Glomerular endothelial cell (primary cell): Measurements from ENCODE around the gene ZNF324. TPM values are rescaled to one million over a fixed set of nuclear protein-coding genes. Genes with fewer than 3 reads are reported as not detected.
A peak's percentile ranks its signal among the peaks of the same experiment; 100 is the strongest.
"Not testable (repeated sequence)": the region's sequence is repeated elsewhere in the genome, so short reads cannot be mapped to it uniquely, and the experiment has no call there.

ENCODE experiments used
- DNase-seq: peaks from one replicate; pipeline ENCODE4 v3.0.0-alpha.2; 2011; ENCODE audit warnings: low read depth, low spot score; ENCODE audit errors: extremely low read depth
- total RNA-seq: library from RNA; depleted of rRNA; stranded (reverse); fragments of >200 nt; gene quantifications from 2 replicates; pipeline ENCODE4 v1.2.3, GENCODE V29; 2015

The ZNF324 gene
- total RNA-seq, 1 donor from 2014 or later = 19.5 TPM

DNA sequence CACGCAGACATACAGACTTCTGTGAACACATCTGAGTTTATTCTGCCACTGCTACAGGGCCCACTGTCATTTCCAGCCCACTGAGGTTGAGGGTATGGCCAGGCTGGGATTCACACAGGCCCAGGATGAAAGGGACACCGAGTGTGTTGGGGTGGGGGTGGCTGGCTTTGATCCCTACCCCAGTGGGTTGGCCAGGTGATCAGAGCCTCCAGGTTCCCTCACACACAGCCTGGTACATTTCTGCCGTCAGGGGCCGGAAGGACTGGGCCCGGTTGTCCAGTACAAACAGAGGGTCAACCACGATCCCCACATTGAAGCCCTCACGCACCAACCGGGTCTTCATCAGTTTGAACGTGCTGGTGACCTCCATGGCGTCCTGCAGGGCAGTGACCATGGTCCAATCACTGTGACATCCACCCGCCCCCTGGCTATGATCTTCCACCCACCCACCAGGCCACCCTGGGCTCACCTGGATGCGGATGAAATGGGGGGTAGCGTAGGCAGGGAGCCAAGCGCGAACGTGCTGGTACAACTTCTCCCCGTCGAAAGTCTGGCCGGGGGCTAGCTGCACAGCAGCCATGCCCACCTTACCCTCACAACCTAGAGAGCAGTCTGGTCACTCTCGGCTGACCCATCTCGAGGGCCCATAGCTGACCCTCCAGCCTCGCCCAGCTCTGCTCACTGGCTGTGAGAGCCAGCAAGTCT lies 31.6 kb downstream of the ZNF324 start:
- no peak for DNase-seq

DNA sequence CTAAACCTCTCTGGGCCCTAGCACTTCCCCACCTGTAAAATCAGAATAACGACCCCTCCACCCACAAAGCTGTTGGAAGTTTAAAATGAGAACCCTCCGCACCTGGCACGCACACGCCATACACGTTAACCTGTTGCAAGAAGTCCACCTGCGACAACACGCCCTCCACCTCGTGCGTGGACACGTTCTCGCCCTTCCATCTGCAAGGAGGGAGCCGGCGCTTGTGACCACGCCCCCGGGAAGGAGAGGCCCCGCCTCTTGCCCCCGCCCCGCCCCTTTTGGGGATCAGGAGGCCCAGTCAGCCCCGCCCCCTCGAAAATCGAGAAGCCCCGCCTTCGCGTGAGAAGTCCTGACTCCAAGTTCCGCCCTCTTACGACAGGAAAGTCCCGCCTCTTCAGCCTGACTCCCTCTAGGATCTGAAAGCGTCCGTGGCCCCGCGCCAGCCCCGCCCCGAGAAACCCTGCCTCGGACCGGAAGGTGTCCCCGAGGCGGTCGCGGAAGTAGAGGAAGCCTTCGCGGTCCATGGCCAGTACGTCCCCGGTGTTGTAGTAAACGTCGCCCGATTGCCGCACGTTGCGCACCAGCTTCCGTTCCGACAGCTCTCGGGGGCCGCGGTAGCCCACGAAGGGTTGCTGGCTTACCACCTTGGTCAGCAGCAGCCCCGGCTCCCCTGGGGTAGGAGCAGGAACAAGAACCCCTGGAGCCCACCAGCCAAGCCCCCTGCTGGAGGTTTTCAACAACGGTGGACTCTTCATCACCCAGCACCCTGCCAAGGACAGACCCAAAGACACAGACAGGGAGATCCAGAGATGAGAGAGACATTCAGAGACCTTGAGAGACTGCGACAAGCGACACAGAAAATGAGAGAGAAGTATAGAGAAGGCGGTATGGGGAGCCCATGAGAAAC lies 32.4 kb downstream of the ZNF324 start:
- DNase-seq = peak; percentile 89

DNA sequence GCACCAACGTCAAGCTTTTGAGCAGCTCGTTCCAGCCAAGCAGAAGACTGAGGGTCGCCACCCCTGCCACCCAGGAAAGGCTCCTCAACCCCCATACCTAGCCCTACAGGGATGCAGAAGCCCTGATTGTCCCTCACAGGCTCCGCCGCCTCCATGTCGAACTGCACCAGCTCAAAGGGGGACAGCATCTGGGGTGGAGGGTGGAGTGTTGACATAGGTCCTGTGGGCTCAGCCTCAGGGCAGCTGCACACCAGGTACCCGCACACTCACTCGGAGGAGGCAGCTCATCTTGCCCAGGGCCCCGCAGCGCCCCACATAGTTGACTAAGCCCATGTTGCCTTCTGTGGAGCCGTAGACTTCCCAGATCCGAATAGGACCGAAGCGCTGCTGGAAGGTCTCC lies 33.4 kb downstream of the ZNF324 start:
- DNase-seq = no peak

DNA sequence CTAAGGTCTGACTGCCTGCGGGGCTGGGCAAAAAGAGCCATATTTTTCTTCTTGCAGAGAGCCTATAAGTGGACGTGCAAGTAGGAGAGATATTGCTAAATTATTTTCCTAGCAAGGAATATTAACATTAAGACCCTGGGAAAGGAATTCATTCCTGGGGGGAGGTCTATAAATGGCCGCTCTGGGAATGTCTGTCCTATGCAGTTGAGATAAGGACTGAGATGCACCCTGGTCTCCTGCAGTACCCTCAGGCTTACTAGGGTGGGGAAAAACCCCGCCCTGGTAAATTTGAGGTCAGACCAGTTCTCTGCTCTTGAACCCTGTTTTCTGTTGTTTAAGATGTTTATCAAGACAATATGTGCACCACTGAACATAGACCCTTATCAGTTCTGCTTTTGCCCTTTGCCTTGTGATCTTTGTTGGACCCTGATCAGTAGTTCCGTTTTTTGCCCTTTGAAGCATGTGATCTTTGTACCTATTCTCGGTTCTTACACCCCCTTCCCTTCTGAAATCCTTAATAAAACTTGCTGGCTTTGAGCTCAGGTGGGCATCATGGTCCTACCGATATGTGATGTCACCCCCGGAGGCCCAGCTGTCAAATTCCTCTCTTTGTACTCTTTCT lies 40.8 kb downstream of the ZNF324 start:
- not testable (repeated sequence) for DNase-seq

DNA sequence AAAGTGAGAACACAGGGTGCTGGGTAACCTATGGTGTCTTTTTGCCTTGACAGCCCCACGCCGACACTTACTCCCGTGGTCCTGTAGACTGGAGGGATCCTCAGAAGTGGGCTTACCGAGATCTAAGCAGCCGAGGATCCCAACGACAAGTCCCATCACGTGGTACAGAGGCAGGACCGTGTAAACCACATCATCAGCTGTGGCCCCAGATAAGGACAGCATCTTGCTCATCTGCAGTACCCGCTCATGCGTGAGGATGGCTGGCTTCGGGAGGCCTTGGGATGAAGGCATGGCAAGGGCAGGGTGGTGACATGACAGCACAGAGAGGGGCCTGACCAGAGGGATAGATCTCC lies 42.8 kb downstream of the ZNF324 start:
- DNase-seq = no peak

DNA sequence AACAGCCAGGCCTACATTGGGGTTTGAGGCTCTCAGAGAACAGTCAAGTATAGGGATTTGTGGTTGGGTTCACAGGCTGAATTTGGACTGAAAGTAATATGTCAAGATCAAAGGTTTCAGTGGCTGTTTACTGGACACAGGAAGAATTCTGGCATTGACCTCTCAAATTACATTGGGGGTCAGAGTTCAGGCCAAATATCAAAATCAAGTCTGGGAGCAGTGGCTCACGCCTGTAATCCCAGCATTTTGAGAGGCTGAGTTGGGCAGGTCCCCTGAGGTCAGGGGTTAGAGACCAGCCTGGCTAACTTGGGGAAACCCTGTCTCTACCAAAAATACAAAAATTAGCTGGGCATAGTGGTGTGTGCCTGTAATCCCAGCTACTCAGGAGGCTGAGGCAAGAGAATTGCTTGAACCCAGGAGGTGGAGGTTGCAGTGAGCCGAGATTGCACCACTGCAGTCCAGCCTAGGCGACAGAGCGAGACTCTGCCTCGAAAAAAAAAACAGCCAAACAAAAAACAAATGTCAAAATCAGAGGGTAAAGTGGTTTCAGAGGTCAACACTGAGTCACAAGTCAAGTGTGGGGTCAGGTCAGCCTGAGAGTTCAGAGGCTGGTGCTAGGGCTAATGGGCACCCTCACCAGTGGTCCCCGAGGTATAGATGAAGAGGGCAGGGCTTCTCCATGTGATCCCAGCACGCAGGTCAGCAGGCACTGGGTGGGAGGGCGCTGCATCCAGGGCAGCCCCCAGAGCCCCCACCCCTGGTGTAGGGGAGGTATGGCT lies 43.4 kb downstream of the ZNF324 start:
- no peak for DNase-seq

DNA sequence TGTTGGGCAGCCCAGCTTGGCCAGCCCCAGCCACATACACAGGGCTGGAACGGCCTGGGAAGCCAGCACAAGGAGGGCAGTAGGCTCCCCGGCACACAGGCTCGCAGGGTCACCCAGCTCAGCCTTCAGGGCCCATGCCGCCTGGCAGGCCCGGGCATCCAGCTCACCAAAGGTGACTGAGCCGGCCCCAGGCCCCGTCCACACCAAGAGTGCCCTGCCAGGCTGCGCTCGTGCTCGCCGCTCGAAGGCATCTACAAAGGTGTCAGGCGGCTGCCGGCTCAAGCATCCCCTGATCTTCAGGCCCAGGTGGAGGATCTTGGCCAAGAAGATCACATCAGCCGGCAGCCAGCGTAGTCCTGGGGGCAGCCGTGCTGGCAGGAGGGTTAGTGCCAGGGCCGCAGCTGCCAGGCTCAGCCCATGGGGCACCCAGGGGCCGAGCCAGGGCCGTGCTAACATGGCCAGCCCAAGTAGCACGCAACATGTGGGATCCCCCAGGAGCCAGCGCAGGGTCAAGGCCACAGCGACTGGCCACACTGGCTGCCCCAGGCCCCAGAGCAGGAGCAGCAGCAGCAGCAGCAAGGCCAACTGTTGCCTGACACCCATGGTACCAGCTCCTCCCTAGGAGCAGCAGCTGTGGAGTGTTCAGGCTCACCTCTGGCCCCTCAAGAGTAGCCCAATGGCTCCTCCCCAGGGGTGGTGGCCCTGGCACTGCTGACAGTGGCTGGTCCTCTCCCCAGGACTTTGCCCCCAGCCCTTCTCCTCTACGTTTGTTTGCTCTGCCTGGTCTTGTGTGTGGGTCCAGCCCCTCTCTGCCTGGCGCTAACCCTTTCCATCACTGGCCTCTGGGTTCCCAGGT lies 44.7 kb downstream of the ZNF324 start, which contains the start of gene SLC27A5:
Gene SLC27A5 (minus strand): TSS at position 640 of the 856 bp plus-strand sequence. CDS start 37 bp downstream, at position 603.
- no peak for DNase-seq

DNA sequence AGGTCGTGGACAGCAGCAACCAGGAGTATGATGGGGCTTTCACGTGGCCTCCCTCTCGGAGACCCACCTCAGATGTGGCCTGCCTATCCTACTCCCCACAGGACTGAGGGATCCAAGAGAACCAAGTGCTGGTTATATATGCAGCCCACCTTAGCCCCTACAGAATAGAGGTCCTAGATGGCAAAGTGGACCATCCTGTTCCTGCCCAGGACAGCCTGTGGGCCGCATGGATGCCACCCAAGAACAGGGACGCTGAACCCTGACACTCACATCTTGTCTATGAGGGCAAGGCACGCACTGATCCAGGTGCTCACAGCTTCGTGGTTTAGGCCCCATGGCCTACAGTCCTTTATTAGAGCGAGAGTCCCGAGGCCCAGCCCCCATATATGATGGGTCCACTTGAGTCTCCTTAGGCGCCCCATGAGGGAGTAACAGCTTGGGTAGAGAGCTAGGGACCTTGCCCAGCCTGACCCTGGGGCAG lies 46.4 kb downstream of the ZNF324 start:
- DNase-seq = no peak

DNA sequence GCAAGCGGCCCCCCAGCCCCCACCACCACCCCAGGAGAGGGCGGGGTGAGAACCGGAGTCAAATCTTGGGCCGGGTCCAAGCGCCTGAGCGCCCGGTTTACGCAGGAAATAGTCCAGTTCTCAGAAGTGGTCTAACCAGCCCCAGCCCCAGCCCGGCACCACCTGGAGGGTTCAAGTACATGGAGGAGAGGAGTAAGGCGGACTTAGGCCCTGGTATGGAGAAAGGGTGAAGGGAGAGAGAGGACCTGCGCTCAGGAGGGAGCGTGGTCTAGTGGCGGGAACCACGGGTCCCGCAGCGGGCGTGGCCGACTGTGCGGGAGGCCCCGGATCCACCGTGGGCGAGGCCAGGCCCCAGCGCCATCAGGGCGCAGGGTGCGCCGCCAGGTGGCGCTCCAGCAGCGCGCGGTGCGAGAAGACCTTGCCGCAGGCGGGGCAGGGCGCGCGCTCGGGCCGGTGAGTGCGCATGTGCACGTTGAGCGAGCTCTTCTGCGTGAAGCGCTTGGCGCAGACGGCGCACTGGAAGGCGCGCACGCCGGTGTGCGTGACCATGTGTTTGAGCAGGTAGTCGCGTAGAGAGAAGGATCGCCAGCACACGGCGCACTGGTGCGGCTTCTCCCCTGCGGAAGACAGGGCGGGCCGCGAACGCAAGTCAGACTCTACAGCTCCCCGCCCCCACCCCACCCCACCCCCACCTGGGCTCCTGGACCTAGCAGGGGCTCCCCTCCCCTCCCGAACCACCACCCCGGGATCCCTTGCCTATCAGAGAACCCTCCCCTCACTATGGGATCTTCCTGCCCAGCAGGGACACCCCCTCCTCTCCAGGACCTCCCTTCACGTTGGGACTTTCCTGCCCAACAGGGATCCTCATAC lies 47.0 kb downstream of the ZNF324 start:
- no peak for DNase-seq

DNA sequence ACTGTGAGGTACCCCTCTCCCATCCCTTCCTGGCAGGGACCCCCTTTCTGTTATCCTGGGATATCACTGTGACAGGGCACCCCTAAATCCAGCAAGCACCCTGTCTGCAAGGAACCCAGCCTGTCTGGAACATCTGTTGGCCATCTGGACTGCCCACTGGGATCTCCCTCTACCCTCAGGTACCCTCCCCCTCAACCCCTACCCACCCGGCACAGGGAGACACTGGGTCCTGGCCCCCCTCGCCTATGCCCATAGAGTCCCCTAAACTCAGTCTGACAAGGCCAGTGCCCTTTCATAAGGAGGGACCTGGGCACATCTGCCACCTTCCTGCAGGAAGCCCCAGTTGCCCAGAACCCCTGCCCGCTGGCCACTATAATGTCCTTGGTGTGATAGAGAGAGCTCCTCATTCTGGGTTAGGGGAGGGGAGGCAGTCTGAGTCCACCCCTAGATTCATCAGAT lies 47.7 kb downstream of the ZNF324 start:
- DNase-seq = no peak

DNA sequence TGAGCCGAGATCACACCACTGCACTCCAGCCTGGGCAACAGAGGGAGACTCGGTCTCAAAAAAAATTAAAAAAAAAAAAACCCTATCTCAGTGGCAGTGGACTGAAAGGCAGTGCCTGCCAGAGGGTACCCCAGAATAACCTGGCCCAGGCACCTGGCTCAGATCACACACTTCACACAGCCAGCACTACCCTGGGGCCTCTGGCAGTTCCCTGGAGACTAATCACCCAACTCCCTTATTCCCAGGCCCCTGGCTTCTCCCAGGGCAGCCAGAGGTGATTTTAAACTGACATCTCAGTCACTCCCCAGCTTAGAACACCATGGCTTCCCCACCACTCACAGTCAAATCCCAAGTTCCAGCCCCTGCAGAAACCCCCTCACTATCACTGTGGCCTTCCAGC lies 48.4 kb downstream of the ZNF324 start:
- no peak for DNase-seq

DNA sequence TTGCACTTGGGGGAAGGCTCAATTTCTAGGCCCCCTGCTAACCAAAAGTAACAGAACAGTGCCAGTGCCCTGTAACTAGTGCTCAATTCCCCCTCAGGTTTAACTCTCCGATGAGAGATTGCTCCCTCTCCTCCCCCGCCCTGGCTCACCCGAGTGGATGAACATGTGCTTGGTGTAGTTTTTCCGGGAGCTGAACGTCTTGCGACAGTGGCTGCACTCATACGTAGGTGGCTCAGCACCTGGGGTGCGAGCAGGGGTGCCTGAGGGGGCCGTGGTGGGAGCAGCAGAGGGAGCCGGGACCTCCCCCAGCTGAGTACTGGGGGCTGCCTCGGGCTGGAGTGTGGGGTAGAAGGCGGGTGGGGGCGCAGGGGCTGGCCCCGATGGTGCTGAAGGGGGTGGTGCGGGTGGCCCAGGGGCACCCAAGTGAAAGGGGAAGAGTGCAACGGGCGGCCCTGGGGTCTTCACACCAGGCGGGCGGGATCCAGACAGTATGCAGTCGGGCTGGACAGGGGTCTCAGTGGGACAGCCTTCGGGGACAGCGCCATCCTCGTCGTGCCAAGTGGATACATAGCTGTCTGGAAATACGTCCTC lies 49.5 kb downstream of the ZNF324 start:
- no peak for DNase-seq

DNA sequence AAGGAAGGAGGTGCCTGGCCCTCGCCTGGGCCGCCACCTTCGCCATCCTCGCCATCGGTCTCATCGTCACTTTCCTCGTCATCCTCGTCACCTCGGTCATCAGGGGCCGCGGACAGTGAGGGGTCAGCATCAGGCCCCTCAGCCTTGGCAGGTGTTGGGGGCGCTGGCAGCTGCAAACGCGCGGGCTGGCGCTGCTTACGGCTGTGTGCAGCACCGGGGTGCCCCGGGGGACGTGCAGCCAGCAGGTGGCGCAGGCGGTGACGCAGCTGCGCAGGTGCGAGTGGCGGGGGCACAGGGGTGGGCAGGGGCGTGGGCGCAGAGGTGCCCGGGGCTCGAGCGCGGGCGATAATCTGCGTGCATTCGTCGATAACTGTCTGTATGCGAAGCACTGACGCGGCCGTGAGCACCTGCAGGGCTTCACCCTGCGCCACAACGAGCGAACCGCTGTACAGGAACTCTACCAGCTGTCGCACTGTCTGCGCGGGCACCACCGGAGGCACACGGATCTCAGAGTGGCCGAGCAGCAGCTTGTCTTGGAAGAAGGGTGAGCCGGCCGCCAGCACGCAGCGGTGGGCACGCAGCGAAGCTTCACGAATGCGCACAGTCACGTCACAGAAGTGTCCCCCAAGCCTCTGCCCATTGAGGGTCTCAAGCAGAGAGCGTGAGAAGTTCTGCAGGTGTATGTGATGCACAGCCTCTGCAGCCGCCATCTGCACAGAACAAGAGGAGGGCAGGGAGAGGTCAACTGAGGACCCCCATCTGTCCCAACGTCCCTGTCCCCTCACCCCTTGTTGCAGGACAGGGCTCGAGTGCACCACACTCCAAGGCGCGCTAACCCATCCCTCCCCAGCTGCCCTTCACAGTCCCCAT lies 50.3 kb downstream of the ZNF324 start:
- DNase-seq = no peak

DNA sequence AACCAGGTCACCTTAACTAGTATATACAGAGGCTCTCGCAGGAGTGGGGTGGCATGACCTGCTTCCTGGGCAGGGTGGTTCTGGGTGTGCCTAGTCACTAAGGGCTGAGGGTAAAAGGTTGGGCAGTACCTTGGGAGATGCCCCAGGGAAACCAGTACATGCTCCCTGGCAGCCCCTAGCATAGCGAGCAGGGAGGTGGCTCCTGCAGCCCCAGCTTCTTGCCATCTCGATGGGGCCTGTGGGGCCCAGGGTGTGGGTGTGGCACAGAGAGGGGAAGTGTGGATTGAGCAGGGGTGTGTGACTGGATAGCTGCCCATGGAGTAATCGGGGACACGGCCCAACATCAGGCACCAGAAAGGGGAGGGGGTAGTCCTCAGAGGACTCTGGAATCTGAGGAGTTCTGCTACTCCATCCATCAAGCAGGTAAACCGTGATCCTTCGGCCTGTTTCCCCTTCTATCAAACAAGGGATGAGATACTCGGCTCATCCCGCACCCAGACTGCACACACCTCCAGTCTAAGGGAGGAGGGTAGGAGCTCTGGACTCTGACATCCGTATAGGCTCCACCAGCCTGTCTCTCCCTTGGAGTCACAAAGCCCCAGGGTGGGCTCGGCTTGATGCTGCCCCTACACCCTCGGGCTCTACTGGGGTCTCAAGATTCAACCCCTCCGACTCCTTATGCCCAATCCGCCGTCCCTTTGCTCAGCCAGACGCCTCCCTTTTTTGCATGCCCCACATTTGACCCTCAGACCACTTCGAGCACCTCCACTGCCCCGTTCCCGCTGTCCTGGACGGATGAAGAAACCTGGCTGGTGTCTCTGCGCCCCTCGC lies 51.6 kb downstream of the ZNF324 start:
- no peak for DNase-seq

DNA sequence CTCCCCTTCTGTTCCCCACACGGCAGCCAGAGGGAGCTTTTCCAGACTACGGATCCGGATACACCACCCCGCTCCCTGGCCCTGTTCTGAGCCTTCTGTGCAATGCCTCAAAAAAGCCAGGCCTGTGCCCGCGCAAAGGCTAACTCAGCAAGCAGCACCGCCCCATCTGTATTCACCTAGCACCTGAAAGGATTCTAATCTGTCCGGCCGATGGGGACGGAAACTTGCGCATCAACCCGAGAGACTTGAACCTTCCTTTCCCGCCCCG lies 52.1 kb downstream of the ZNF324 start:
- DNase-seq = no peak

DNA sequence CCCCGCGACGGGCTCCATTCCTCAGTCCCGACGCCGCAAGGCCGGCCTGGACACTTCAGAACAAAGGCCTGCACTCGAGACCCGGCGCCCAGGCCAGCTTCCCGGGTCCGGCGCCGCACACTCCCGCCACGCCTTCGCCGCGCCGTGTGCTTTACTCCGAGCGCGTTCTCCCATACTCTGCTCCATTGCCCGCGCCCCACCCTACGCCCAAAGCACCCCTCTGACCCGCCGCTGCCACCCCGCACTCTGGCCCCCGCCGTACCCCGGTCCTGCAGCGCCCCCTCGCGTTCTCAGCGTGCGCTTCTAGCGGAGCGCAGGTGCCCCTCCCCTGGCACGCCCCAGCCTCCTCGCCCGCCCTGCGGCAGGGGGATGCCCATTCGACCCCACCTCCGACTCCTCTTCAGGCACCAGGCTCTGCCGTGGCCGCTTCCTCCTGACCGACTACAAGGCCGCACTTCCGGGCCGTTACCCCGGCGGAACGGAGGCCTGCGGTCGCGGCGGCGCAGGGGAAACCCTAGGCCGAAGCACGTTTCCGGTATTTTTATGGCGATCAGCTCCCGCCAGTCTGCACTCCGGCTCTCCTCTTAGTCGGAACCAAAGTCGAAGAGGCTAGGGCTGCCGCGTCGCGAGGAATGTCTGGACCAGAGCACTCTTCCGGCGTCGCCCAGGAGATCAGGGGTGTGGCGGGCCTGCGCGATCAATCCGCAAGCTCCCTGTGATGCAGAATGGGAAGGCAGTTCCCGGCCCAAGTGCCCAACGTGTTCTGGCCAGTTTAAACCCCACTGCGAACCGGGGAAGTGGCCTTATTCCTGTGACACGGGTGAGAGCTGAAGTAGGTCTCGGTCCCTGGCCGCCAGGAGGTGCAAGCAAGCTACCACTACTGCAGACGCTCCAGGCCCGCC lies 52.7 kb downstream of the ZNF324 start, which contains the start of gene ZBTB45:
Gene ZBTB45 (minus strand): TSS at position 456 of the 902 bp plus-strand sequence. CDS start 2,137 bp downstream, outside the sequence.
- DNase-seq = peak; percentile 70
